Thyroid gland (tissue), 4 donors: Measurements from ENCODE around the gene STRA8. TPM values are rescaled to one million over a fixed set of nuclear protein-coding genes. Genes with fewer than 3 reads are reported as not detected.
A peak's percentile ranks its signal among the peaks of the same experiment; 100 is the strongest.
"Not testable (repeated sequence)": the region's sequence is repeated elsewhere in the genome, so short reads cannot be mapped to it uniquely, and the experiment has no call there.

Source experiments
- DNase-seq, 2 donors: peaks; one replicate each; pipeline ENCODE4 v3.0.0-alpha.2; 2019
- H3K27ac ChIP-seq, 3 donors: fragments of 200-600 bp; sonication (generic); 1 replicate in 2 of 3; 2 replicates in 1 of 3; pipeline ENCODE4 v1.5.1; 2016 to 2019; ENCODE audit warnings: mild to moderate bottlenecking in 1 of 3, moderate library complexity in 1 of 3
- H3K27me3 ChIP-seq: fragments of 200-600 bp; sonication (generic); one replicate; pipeline ENCODE4 v1.5.1; 2019
- H3K36me3 ChIP-seq, 2 donors: fragments of 200-600 bp; sonication (generic); one replicate each; pipeline ENCODE4 v1.5.1; 2016 to 2019
- H3K4me1 ChIP-seq, 2 donors: fragments of 200-600 bp; sonication (generic); one replicate each; pipeline ENCODE4 v1.5.1; 2017 to 2019
- H3K4me3 ChIP-seq, 3 donors: fragments of 200-600 bp; sonication (generic); replicated peaks in 1 of 3; 1 replicate in 2 of 3; 2 replicates in 1 of 3; pipeline ENCODE4 v1.5.1; 2016; ENCODE audit warnings: mild to moderate bottlenecking in 1 of 3
- H3K9me3 ChIP-seq: fragments of 200-600 bp; sonication (generic); one replicate; pipeline ENCODE4 v1.5.1; 2017
- CTCF ChIP-seq, 6 experiments: fragments of 200-600 bp in 3 of 6; fragments of 450-650 bp in 3 of 6; sonication (generic) in 3 of 6; IDR thresholded peaks; one replicate each; pipeline ENCODE4 v1.5.1; 2016 to 2019; ENCODE audit warnings: antibody characterized with exemption in 6 of 6, mild to moderate bottlenecking in 2 of 6, inconsistent platforms in 1 of 6, moderate library complexity in 1 of 6
- POLR2A ChIP-seq, 2 donors: fragments of 450-650 bp; IDR thresholded peaks; one replicate each; pipeline ENCODE4 v1.6.1; 2017; ENCODE audit warnings: antibody characterized with exemption in 2 of 2, mild to moderate bottlenecking in 2 of 2, moderate library complexity in 1 of 2
- WGBS, 2 donors: methylation state at CpG; one replicate each; pipeline ENCODE4 v1.1.5; 2017; 5-methylcytosine and 5-hydroxymethylcytosine counted together
- intact Hi-C: fragments of 100-400 bp; cut with DNase I; formaldehyde crosslinking; loops from one replicate; pipeline ENCODE4 v1.15.1; 2023
- total RNA-seq, 4 donors: library from RNA; depleted of rRNA; stranded (reverse); fragments of >200 nt; gene quantifications; one replicate each; pipeline ENCODE4 v1.2.3, GENCODE V29; 2016

STRA8 gene
- total RNA-seq, 4 donors from 2014 or later, result not detected

GRCh38 chr7:135209225-135209834 lies 24.3 kb upstream of the STRA8 start:
- no peak for DNase-seq
- TF ChIP-seq POLR2A (IDR thresholded peaks at IDR 0.05) (no peak), CTCF (IDR thresholded peaks at IDR 0.05) (no peak)
- Histone ChIP-seq H3K36me3 (peaks cover 0 to 4% of the 10 kb centered on the region in 2 donors), H3K4me3 (no peak overlapping the region), H3K4me1 (peaks cover 0 to 5% of the 10 kb centered on the region in 2 donors), H3K27ac (no peak overlapping the region), H3K27me3 (no peaks in the 10 kb centered on the region), H3K9me3 (no peaks in the 10 kb centered on the region)
- intact Hi-C loops, result no loop called here
- WGBS, 2 donors, result 93% methylated on average over 7 of the region's 7 CpGs

- Histone ChIP-seq H3K4me1 (peaks cover 0 to 5% of the 10 kb centered on the region in 2 donors), H3K27me3 (no peaks in the 10 kb centered on the region), H3K9me3 (no peaks in the 10 kb centered on the region), H3K4me3 (peak overlapping the region; percentile 43 to 97 (median 71)), H3K36me3 (no peaks in the 10 kb centered on the region), H3K27ac (peak overlapping the region; percentile 64 to 91 (median 73))
- DNase-seq, result no peak
- TF ChIP-seq CTCF (IDR thresholded peaks at IDR 0.05), result no peak
- no peak for TF ChIP-seq POLR2A (IDR thresholded peaks at IDR 0.05)
- WGBS, 2 donors, result 1 to 4% methylated on average over 8 of the region's 13 CpGs
- intact Hi-C loops, result no loop called here
These were observed 22.8 kb upstream of the STRA8 start for GRCh38 chr7:135210888-135211178.

- no peaks in the 10 kb centered on the region for H3K36me3 ChIP-seq
- peak in 2 of 6 experiments; percentile 4 to 19 for TF ChIP-seq CTCF (IDR thresholded peaks at IDR 0.05)
- TF ChIP-seq POLR2A (IDR thresholded peaks at IDR 0.05), result peak in 1 of 2 donors; percentile 93
- peak within 1 kb of the TSS; percentile 70 to 91 (median 73) for H3K27ac ChIP-seq
- H3K27me3 ChIP-seq, result no peaks in the 10 kb centered on the region
- WGBS, 2 donors, result 0 to 1% methylated on average over 10 to 25 of the region's 82 CpGs
- peak; percentile 95 to 96 for DNase-seq
- no peaks in the 10 kb centered on the region for H3K9me3 ChIP-seq
- peaks cover 0 to 5% of the 10 kb centered on the region in 2 donors for H3K4me1 ChIP-seq
- intact Hi-C loops, result no loop called here
- peak within 1 kb of the TSS; percentile 43 to 97 (median 71) for H3K4me3 ChIP-seq
These were observed 22.3 kb upstream of the STRA8 start, which contains the start of gene WDR91 for GRCh38 chr7:135211179-135211945. Gene WDR91 (minus strand): TSS chr7:135211526. CDS start chr7:135211502, 24 bp downstream.

GRCh38 chr7:135211946-135212685 lies 21.5 kb upstream of the STRA8 start:
- Histone ChIP-seq H3K4me3 (peak overlapping the region in 2 of 3 donors; percentile 54 to 71), H3K27ac (peak overlapping the region; percentile 35 to 70 (median 39))
- WGBS, 2 donors, result 56 to 57% methylated on average over 30 of the region's 30 CpGs
- H3K36me3 ChIP-seq, H3K4me1 ChIP-seq, H3K9me3 ChIP-seq, DNase-seq, intact Hi-C loops, H3K27me3 ChIP-seq: not testable (repeated sequence)

GRCh38 chr7:135213831-135214230 lies 19.8 kb upstream of the STRA8 start:
- no peak for TF ChIP-seq CTCF (IDR thresholded peaks at IDR 0.05)
- no peak for TF ChIP-seq POLR2A (IDR thresholded peaks at IDR 0.05)
- intact Hi-C loops, result no loop called here
- Histone ChIP-seq H3K27ac (no peak overlapping the region), H3K9me3 (no peaks in the 10 kb centered on the region), H3K36me3 (no peaks in the 10 kb centered on the region), H3K27me3 (no peaks in the 10 kb centered on the region), H3K4me3 (no peak overlapping the region), H3K4me1 (peaks cover 0 to 5% of the 10 kb centered on the region in 2 donors)
- 66 to 80% methylated on average over 2 of the region's 2 CpGs for WGBS, 2 donors
- DNase-seq, result no peak
